ENCODE measurements around the gene RIBC2.
"Not testable (repeated sequence)": the region's sequence is repeated elsewhere in the genome, so short reads cannot be mapped to it uniquely, and the experiment has no call there.

RIBC2 gene

DNA sequence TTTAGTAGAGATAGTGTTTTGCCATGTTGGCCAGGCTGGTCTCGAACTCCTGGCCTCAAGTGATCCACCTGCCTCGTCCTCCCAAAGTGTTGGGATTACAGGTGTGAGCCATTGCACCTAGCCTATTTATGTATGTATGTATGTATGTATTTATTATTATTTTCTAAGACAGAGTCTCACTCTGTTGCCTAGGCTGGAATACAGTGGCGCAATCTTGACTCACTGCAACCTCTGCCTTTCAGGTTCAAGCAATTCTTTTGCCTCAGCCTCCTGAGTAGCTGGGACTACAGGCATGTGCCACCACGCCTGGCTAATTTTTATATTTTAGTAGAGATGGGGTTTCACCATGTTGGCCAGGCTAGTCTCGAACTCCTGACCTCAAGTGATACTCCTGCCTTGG lies 35.9 kb downstream of the RIBC2 start:
- DNase-seq (ENCODE audit: low read depth in 2 of 2) = not testable (repeated sequence)

DNA sequence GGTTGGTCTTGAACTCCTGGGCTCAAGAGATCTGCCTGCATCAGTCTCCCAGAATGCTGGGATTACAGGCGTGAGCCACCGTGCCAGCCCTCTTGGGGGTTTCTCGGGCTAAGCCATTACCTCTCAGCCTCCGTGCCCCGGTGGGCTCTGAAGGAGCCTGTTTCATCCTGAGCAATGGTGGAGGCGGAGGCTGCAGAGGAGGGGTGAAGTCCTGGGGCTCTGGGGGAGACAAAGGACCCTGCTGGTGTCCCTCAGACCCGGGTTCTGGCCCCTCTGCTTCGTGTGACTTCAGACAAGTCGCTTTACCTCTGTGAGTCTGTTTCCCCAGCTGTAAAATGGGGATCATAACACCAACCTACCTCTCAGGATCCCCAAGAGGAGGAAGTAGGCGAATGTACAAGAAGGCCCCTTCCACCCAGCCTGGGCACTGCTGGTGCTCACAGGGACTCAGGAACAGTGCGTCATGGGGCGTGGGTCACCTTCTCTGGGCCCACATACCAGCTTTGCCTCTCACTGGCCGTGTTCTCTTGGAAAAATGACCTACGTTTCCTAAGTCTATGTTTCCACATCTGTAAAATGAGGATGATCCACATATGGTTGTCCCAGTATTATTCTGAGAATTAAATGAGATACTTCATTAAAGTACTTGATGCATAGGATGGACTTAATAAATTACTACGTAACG lies 36.8 kb downstream of the RIBC2 start:
- no peak for DNase-seq (ENCODE audit: low read depth in 2 of 2)

DNA sequence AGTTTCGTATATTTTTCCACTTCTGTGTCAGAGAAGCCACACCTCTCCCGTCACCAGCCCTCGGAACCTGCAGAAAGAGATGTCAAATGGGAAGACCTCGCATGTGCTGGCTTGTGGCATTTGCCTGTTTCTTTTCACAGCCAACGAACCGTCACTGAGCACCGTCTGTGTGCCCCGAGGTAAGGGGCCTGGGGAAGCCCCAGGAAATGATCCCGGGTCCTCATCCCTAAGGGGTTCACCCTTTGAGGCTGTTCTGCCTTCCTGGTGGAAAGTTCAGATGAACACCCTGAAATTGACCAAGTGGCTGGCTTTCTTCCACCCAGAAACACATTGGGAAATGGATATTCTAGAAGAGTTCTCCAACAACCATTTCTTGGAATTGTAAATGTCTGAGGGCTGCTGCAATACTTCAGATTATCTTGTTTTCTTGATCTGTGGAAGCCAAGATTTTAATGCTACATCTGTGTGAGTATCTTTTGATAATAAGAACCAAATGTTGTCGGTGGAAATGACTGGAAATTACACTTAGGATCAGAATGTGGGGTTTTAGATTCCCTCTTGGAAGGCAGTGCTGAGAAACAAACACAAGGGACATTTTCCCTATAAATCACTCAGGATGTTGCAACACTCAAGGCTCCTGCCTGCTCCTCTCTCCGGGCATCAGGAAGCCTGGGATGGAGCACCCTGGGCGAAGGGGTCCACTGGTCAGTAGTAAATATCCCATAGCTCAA lies 37.6 kb downstream of the RIBC2 start:
- DNase-seq (ENCODE audit: low read depth in 2 of 2) = no peak

DNA sequence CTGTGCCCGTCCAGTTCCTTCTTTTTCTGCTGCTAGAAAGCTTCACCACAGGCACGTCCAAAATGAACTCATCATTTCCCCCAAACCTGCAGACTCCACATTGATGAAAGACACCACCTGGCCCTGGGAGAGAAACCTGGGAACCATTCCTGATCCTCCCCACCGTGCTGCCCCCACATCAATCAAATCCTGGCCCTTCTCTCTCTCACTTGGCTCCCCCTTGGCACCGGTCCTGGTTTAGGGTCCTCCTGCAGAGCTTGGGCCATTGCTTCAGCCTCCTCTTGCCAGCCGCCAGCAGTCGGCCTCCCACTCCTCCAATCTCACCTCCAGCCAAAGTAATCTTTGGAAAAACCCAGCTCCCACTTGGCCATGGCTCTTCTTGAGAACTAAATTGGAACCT lies 38.5 kb downstream of the RIBC2 start:
- no peak for DNase-seq (ENCODE audit: low read depth in 2 of 2)

DNA sequence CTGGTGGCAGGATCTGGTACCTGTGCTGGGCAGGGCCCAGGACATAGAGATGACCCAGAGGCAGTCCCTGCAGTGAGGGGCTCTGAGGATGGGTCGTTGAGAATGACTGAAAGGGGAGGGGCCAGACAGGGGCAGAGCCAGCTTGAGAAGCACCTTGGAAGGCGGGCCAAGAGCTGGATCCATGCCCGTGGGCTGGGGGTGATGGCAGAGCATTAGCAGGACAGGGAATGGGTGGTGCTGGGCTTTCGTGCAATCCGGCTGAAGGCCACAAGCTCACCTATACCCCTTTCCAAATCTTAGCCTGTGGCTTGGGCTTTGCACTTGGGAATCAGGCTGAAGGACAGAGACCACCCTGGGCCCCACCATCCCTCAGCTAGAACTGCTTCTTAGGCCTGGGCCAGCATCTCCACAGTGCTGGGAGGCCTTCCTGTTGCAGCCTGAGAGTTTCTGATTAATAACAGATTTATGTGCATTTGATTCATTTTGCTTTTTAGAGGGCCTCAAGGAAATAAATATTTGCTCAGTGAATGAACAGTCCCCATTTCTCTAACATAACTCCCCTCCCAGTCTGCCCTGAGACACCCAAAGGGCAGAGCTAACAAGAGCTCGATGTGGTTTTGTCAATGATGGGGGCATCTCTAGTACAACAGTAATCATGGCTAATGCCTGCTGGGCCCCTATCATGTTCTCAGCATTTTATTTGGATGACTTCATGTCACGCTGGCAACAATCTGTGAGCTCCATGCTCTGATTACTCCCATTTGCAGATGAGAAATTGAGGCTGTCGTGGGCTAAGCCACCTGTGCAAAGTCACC lies 39.3 kb downstream of the RIBC2 start:
- no peak for DNase-seq (ENCODE audit: low read depth in 2 of 2)

DNA sequence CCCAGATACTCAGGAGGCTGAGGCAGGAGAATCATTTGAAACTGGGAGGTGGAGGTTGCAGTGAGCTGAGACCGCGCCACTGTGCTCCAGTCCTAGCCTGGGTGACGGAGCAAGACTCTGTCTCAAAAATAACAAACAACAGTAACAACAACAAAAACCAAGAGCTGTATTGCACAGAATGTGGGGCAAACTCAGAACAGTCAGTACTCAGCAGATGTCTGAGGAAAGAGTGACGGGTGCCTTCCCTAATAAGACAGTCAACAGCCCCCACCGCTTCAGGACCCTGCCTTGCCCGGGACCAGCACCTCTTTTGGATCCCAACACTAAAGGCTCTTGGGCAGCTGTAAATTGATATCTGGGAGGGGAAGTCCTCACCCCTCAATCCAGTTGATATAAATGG lies 40.3 kb downstream of the RIBC2 start:
- no peak for DNase-seq (ENCODE audit: low read depth in 2 of 2)

DNA sequence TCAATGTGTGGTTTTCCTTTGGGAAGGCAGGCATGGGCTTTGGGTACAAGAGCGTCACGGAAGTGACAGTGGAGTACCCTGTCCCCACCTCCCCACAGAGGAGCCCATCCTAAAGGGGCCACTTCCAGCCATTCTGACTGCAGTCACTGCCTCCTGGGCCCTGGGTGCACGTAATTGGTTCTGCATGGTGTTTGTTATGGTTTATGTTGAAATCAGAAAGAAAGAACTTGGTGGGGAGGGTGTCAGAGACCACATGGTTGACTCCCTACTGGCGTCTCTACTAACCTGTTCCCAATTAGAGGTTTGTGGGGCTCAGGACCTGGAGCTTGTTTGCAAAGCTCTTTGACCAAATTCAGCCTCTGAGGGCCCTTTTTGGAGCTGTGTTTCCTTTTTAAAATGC lies 40.8 kb downstream of the RIBC2 start:
- DNase-seq (ENCODE audit: low read depth in 2 of 2) = no peak

DNA sequence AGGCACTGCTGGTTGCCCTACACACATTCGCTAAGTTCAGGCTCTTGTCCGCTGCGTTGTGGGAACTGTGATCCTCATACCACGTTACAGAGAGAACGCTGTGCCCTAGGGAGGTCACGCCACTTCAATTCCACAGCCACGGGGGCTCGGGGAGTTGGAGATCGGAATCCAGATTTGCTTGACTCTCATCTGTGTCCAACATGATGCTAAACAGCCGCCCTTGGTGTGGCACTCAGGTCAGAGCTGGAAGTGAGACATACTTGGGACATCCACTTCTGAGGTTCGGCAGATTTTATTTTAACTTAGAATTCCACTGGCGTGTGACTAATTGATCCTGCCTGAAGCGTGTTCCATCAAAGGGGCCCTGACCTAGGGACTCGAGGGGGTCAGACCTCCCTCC lies 41.7 kb downstream of the RIBC2 start:
- no peak for DNase-seq (ENCODE audit: low read depth in 2 of 2)

DNA sequence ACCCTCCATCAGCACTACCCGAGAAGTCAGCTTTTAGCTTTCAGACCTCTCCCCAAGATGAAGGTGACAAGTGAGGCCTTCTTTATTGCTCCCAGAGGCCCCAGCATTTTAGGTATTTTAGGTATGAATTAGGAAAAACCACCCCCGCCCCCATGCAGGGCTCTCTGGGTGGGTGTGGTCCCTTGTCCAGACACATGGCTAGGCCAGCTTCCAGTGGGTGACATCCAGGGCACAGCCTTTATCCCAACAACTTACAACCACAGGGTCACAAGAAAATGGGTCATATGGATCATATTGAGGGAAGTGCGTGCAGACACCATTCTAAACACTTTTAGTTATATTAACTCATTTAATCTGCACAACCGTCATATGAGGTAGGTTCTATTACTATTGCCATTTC lies 42.1 kb downstream of the RIBC2 start:
- DNase-seq (ENCODE audit: low read depth in 2 of 2) = no peak

DNA sequence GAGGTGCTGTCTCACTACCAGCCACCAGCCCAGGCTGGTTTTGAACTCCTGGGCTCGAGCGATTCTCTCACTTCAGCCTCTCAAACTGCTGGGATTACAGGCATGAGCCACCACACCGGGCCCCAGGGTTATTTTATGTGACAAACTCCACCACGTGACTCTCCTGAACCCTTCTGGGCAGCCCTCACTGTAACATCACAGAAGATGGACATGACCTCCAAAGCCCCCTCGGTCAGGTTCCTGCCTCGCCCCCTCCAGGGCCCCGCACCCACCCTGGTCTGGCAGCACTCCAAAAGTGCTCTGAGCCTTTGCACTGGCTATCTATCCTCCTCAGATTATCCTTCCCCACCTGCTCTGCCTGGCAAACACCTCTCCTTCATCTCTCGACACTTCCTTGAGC lies 43.3 kb downstream of the RIBC2 start:
- no peak for DNase-seq (ENCODE audit: low read depth in 2 of 2)

DNA sequence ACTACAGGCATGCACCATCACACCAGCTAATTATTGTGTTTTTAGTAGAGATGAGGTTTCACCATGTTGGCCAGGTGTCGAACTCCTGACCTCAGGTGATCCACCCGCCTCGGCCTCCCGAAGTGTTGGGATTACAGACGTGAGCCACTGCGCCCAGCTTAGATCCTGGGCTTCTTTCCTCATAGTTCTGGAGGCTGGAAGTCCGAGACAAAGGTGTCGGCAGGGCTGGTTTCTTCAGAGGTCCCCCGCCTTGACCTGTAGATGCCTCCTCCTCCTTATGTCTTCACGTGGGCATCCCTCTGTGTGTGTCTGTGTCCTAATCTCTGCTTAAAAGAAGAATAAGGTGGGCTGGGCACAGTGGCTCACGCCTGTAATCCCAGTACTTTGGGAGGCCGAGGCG lies 45.0 kb downstream of the RIBC2 start:
- DNase-seq (ENCODE audit: low read depth in 2 of 2) = no peak

DNA sequence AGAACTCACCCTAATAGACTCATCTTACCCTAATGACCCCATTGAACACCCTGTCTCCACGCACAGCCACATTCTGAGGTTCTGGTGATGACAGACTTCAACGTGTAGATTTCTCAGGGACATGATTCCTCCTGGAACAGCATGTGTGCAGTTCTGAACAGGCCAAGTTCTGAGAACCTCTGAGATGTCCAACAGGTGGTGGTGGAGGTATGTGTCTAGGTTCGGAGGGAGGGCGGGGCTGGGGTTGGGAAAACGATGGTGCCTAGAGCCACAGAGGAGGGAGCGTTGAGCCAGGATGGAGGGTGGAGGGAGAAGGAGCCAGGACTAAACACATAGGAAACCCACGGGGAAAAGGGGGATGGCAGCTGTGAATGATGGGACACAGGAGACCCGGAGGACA lies 45.7 kb downstream of the RIBC2 start:
- no peak for DNase-seq (ENCODE audit: low read depth in 2 of 2)

DNA sequence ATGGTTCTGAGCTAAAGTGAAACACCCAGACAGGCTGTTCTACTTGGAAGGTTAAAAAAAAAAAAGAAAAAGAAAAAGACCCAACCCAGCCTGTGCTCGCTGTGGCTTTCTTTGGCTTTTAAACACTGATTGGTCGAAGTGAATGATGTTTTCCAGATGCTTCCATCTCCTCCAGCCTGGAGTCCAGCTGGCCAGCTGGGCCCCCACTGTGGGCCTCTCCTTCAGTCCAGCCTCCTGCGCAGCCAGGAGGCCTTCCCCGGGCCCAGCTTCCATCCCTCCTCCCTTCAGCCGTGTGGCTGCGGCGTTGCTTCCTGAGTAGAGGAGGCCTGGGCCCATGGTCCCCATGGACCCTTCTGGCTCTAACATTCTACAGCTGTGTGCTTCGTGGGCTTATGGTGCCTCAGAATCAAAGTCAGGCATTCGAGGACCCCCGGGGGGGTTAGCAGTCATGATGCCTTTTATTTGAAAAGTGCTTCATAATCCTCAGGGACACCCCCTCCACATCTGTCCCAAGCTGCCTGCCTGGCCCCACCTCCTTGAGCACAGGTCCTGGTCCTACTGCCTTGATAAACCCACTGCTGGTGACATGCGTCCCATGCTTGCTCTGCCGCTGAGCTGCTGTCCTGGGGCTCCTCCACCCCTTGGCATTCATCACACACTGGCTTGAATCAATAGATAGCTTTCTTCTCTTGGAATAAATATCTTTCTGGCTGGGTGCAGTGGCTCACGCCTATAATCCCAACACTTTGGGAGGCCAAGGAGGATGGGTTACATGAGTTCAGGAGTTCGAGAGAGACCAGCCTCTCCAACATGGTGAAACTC lies 47.0 kb downstream of the RIBC2 start:
- DNase-seq (ENCODE audit: low read depth in 2 of 2) = no peak

DNA sequence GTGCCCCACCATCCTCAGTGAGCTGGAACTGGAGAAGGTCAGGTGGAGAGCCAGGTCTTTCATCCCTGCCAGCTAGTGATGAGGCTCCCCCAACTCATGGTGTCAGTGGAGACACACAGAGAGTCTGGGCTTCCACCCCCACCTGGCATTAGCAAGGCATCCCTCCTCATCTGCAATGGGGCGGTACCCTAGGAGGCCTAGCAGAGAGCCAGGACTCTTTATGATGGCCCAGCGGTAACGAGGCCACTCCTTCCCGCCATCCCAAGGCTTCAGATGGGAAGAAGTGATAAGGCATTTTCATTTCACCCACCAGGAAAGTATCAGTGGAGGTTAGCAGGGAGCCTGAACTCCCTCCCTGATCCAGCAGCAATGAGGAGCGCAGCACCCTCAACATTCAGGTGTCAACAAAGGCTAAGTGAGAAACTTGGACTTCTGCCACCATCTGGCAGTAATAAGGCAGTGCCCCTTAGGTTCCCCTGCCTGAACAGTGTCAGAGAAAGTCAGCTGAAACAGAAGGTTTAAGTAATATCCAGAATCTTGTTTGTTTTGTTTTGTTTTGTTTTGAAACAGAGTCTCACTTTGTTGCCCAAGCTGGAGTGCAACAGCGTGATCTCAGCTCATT lies 48.7 kb downstream of the RIBC2 start:
- no peak for DNase-seq (ENCODE audit: low read depth in 2 of 2)

DNA sequence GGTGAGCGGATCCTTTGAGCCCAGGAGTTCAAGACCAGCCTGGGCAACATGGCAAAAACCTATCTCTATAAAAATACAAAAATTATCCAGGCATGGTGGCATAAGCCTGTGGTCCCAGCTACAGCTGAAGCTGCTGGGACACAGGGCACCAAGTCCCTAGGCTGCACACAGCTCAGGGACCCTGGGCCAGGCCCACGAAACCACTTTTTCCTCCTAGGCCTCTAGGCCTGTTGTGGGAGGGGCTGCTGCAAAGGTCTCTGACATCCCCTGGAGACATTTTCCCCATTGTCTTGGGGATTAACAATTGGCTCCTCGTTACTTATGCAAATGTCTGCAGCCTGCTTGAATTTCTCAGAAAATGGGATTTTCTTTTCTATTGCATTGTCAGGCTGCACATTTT lies 50.2 kb downstream of the RIBC2 start:
- not testable (repeated sequence) for DNase-seq (ENCODE audit: low read depth in 2 of 2)

DNA sequence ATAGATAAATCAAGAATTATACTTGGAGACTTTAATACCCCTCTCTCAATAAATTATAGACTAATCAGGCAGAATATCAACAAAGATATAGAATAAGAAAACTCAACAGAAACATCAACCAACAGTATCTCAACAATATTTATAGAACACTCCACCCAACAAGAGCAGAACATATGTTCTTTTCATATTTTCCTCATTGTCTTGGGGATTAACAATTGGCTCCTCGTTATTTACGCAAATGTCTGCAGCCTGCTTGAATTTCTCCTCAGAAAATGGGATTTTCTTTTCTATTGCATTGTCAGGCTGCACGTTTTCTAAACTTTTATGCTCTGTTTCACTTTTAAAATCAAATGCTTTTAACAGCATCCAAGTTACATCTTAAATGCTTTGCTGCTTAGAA lies 52.1 kb downstream of the RIBC2 start:
- no peak for DNase-seq (ENCODE audit: low read depth in 2 of 2)

DNA sequence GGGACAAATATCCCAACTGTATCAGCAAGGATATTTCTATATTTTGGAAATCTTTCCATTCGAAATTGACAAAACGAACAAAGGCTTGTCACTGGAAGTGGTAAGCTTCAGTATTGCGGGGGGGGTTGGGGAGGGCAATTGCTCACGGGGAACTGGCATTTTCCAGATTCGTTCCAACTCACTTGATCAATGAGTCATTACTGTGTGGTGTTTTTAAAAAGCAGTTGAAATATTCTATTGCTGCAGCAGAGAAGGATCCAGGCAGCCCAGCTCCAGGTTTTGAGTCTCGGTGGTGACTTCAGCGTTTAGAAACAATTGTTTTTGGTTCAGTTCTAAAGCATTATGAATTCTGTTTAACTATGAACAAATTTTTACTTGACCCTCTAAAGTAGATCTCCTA lies 55.4 kb downstream of the RIBC2 start:
- no peak for DNase-seq (ENCODE audit: low read depth in 2 of 2)

DNA sequence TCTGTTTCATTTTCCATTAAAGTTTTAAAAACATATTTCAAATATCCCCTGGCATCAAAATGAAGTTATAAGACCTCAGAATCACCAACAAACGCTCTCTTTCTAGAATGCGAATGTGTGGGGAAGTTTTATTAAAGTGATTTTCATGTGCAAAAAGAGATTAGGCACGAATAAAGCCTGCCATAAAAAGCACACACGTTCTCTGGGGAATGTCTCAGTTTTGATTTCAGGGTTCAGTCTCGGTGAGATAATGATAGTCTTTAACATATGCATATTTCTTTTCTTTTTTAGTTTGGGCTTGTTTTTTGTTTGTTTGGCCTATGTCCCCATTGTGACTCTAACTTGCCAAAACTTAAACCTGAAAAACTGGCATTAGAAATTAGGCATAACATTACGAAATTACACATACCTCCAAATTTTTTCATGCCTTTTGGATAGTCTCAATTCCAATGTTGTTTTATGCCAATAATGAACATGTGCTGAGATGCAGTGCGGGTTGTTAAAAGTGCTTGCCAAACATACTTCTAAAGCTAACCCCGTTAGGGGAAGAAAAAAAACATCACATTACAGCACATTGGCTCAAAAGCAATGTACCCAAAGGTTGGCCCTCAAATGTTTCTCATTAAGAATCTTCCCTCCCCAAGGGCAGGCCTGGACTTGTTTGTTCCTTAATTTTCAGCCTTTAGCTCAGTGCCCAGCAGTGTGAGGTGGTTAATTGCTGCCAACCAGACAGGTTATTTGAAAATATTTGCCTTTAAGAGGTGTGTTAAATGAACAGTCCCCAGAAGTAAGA lies 56.0 kb downstream of the RIBC2 start:
- no peak for DNase-seq (ENCODE audit: low read depth in 2 of 2)

DNA sequence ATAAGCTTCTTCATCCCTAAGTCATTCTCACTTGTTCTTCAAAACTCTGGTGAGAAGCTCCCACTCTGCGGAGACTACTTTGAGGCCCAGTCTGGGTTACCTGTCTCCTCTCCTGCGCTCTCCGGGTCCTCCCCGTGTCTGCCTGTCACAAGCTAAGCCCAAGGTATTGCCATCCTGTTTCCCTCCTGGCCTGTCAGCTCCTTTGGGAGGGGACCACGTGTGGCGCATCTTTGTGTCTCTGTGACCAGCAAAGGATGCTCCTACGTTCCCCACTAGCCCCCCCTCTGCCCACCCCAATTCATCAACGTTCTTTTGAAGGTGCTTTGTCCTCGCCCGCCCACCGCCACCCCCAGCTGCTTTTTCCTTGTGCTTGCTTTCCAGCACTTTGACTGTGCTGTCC lies 57.4 kb downstream of the RIBC2 start:
- no peak for DNase-seq (ENCODE audit: low read depth in 2 of 2)

DNA sequence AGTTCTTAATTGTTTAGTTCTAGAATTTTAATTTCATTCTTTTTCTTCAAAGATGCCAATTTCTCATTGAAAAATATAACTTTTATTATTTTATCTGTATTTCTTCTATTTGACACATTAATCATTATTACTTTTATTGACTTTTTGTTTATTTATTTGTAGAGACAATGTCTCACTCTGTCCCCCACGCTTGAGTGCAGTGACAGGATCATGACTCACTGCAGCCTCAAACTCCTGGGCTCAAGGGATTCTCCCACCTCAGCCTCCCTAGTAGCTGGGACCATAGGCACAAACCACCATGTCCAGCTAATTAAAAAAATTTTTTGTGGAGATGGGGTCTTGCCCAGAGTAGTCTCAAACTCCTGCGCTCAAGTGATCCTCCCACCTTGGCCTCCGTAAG lies 58.9 kb downstream of the RIBC2 start:
- DNase-seq (ENCODE audit: low read depth in 2 of 2) = no peak

Measured in stimulated activated CD4-positive, alpha-beta T cell treated with anti-CD3 and anti-CD28 coated beads, Interleukin-12 subunit alpha, Interleukin-12 subunit beta, amount 100 ng/mL, for 24 hours (primary cell).